Measurements from ENCODE around the gene STX16. TPM values are rescaled to one million over a fixed set of nuclear protein-coding genes. Genes with fewer than 3 reads are reported as not detected.

STX16 gene
- total RNA-seq, 1 experiment from 2014 or later, result 86.0 TPM

GRCh38 chr20:58617158-58617557 is 33.9 kb upstream of the STX16 start:
- Mint-ChIP-seq H3K4me1 (ENCODE audit: low read depth, unreplicated experiment) (no peaks in the 10 kb centered on the region), H3K27ac (ENCODE audit: unreplicated experiment) (no peak overlapping the region), H3K9me3 (ENCODE audit: low read depth, unreplicated experiment) (no peaks in the 10 kb centered on the region), H3K36me3 (ENCODE audit: insufficient read depth, unreplicated experiment) (no peaks in the 10 kb centered on the region), H3K4me3 (ENCODE audit: low read depth, unreplicated experiment) (no peak overlapping the region), H3K27me3 (ENCODE audit: unreplicated experiment) (peaks cover 89% of the 10 kb centered on the region)
- intact Hi-C loops (cut with micrococcal nuclease; ENCODE audit: unreplicated experiment), result no loop called here
- no peak for DNase-seq
- CTCF ChIA-PET, result no interaction called here
- no TSS peak for BruUV-seq (replicated peaks)
- TF ChIP-seq CTCF (IDR thresholded peaks at IDR 0.05; ENCODE audit: unreplicated experiment), result no peak

- no peaks in the 10 kb centered on the region for H3K9me3 Mint-ChIP-seq (ENCODE audit: low read depth, unreplicated experiment)
- no peak overlapping the region for H3K27ac Mint-ChIP-seq (ENCODE audit: unreplicated experiment)
- no peak overlapping the region for H3K4me3 Mint-ChIP-seq (ENCODE audit: low read depth, unreplicated experiment)
- no peaks in the 10 kb centered on the region for H3K36me3 Mint-ChIP-seq (ENCODE audit: insufficient read depth, unreplicated experiment)
- H3K4me1 Mint-ChIP-seq (ENCODE audit: low read depth, unreplicated experiment), result no peaks in the 10 kb centered on the region
- CTCF ChIA-PET, result interaction anchor here (0.6 to 0.7 kb wide), 2 partner anchors 16 to 1391 kb away, joined by 3 to 8 read pairs; no protein-coding TSS in a partner anchor
- no TSS peak for BruUV-seq (replicated peaks)
- no peak for DNase-seq
- intact Hi-C loops (cut with micrococcal nuclease; ENCODE audit: unreplicated experiment), result no loop called here
- H3K27me3 Mint-ChIP-seq (ENCODE audit: unreplicated experiment), result peaks cover 77% of the 10 kb centered on the region
- no peak for TF ChIP-seq CTCF (IDR thresholded peaks at IDR 0.05; ENCODE audit: unreplicated experiment)
These were observed 32.6 kb upstream of the STX16 start for GRCh38 chr20:58618351-58619076.

- Mint-ChIP-seq H3K27me3 (ENCODE audit: unreplicated experiment) (peaks cover 69% of the 10 kb centered on the region), H3K4me3 (ENCODE audit: low read depth, unreplicated experiment) (no peak overlapping the region), H3K9me3 (ENCODE audit: low read depth, unreplicated experiment) (no peaks in the 10 kb centered on the region), H3K36me3 (ENCODE audit: insufficient read depth, unreplicated experiment) (no peaks in the 10 kb centered on the region), H3K27ac (ENCODE audit: unreplicated experiment) (no peak overlapping the region), H3K4me1 (ENCODE audit: low read depth, unreplicated experiment) (no peaks in the 10 kb centered on the region)
- no TSS peak for BruUV-seq (replicated peaks)
- no peak for TF ChIP-seq CTCF (IDR thresholded peaks at IDR 0.05; ENCODE audit: unreplicated experiment)
- CTCF ChIA-PET, result interaction anchor here (0.7 kb wide), 1 partner anchor 1391 kb away, joined by 8 read pairs; no protein-coding TSS in a partner anchor
- DNase-seq, result no peak
- intact Hi-C loops (cut with micrococcal nuclease; ENCODE audit: unreplicated experiment), result no loop called here
These were observed 31.8 kb upstream of the STX16 start for GRCh38 chr20:58619077-58619863.

GRCh38 chr20:58619864-58620431 is 31.1 kb upstream of the STX16 start:
- no TSS peak for BruUV-seq (replicated peaks)
- Mint-ChIP-seq H3K36me3 (ENCODE audit: insufficient read depth, unreplicated experiment) (no peaks in the 10 kb centered on the region), H3K9me3 (ENCODE audit: low read depth, unreplicated experiment) (no peaks in the 10 kb centered on the region), H3K27me3 (ENCODE audit: unreplicated experiment) (peaks cover 66% of the 10 kb centered on the region), H3K4me3 (ENCODE audit: low read depth, unreplicated experiment) (no peak overlapping the region), H3K4me1 (ENCODE audit: low read depth, unreplicated experiment) (no peaks in the 10 kb centered on the region), H3K27ac (ENCODE audit: unreplicated experiment) (no peak overlapping the region)
- intact Hi-C loops (cut with micrococcal nuclease; ENCODE audit: unreplicated experiment), result no loop called here
- TF ChIP-seq CTCF (IDR thresholded peaks at IDR 0.05; ENCODE audit: unreplicated experiment), result no peak
- CTCF ChIA-PET, result no interaction called here
- DNase-seq, result no peak
